Upper lobe of left lung (tissue), 4 donors: ENCODE data around the gene ANK3.

ENCODE experiments used
- CTCF ChIP-seq, 6 experiments: fragments of 450-650 bp in 4 of 6; fragments of 200-600 bp in 2 of 6; sonication (generic) in 2 of 6; IDR thresholded peaks; one replicate each; pipeline ENCODE4 v1.5.1; 2016 to 2019; ENCODE audit warnings: antibody characterized with exemption in 6 of 6
- EP300 ChIP-seq, 4 donors: sonication (generic); formaldehyde crosslinking; IDR thresholded peaks; one replicate each; pipeline ENCODE4 v1.5.1; 2017; ENCODE audit warnings: antibody characterized with exemption in 4 of 4, control low read depth in 2 of 4
- POLR2A ChIP-seq, 4 donors: fragments of 450-650 bp; IDR thresholded peaks; one replicate each; pipeline ENCODE4 v1.5.1; 2016 to 2017; ENCODE audit warnings: antibody characterized with exemption in 4 of 4, mild to moderate bottlenecking in 2 of 4
- POLR2AphosphoS5 ChIP-seq, 2 donors: sonication (generic); formaldehyde crosslinking; IDR thresholded peaks; one replicate each; pipeline ENCODE4 v1.5.1; 2017; ENCODE audit warnings: antibody characterized with exemption in 2 of 2

DNA sequence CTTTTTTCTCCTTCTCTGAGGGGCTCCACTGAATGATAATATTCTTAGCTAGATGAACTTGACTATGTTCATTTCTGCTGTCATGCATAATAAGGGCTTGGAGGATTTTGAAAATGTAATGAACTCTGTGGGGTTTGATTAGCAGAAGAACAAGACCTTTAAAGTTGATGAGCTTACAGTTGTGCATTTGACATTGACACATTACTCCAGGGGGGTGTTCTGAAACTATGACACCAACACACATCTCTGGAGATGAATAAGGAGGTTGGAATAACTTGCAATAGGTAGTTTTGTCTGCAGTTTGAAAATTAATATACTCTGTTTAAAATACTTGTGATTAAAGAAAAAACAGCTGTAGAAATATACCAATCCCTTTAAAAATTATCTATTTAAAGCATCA is 80.3 kb downstream of the ANK3 start:
- TF ChIP-seq CTCF (IDR thresholded peaks at IDR 0.05) = no peak
- no peak for TF ChIP-seq POLR2A (IDR thresholded peaks at IDR 0.05)
- no peak for TF ChIP-seq POLR2AphosphoS5 (IDR thresholded peaks at IDR 0.05)
- TF ChIP-seq EP300 (IDR thresholded peaks at IDR 0.05) = no peak
